Testis (tissue), 2 donors: ENCODE data around the gene MYB.
"Not testable (repeated sequence)": the region's sequence is repeated elsewhere in the genome, so short reads cannot be mapped to it uniquely, and the experiment has no call there.

Source experiments
- CTCF ChIP-seq, 3 experiments: fragments of 450-650 bp in 2 of 3; fragments of 200-600 bp in 1 of 3; sonication (generic) in 1 of 3; IDR thresholded peaks; one replicate each; pipeline ENCODE4 v1.5.1; 2016 to 2019; ENCODE audit warnings: antibody characterized with exemption in 3 of 3, mild to moderate bottlenecking in 2 of 3, moderate library complexity in 1 of 3
- POLR2A ChIP-seq: fragments of 450-650 bp; IDR thresholded peaks from one replicate; pipeline ENCODE4 v1.6.1; 2017; ENCODE audit warnings: antibody characterized with exemption, mild to moderate bottlenecking, moderate library complexity

GRCh38 chr6:135154125-135154524 lies 27.0 kb upstream of the MYB start:
- not testable (repeated sequence) for TF ChIP-seq POLR2A; CTCF (IDR thresholded peaks at IDR 0.05)
